Fibroblast of peridontal ligament (primary cell): ENCODE measurements around the gene ACTG1.

ENCODE experiments used
- DNase-seq: peaks from one replicate; pipeline ENCODE4 v3.0.0-alpha.2; 2010; ENCODE audit errors: extremely low read depth

ACTG1 gene

DNA sequence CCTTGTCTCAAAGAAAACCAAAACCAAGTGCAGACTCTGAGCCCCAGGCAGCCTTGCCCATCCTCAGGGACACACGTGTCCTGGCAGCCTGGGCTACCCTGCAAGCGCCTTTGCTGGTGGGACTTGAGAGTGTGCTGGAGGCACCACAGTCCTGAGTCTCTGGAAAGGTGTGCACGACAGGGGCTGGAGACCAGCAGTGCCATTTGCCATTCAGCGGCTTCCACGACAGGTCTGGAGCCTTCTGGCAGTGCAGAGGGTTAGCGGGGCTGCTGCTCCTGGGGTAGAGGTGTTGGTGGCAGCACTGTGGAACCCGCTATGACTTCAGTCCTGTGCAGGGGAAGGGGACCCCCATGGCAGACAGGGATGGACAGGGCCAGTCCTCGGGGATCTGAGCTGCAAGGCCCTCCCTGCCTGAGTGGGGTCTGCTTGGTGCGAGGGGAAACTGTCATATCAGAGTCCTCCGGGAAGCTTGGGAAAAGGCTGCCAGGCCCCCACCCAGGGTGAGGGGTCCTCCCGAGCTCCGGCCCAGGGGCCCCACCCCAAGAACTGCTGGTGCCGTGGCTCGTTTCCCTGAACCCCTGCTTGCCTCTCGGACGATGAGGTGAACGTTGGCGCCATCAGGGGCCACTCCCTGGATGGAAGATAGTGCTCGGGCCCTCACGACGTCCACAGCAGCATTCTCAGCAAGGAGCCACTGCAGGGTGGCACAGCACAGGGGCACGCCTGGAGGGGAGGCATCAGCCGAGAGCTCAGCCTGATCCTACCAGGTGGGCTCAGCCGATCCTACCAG is 32.8 kb upstream of the ACTG1 start:
- DNase-seq = no peak

DNA sequence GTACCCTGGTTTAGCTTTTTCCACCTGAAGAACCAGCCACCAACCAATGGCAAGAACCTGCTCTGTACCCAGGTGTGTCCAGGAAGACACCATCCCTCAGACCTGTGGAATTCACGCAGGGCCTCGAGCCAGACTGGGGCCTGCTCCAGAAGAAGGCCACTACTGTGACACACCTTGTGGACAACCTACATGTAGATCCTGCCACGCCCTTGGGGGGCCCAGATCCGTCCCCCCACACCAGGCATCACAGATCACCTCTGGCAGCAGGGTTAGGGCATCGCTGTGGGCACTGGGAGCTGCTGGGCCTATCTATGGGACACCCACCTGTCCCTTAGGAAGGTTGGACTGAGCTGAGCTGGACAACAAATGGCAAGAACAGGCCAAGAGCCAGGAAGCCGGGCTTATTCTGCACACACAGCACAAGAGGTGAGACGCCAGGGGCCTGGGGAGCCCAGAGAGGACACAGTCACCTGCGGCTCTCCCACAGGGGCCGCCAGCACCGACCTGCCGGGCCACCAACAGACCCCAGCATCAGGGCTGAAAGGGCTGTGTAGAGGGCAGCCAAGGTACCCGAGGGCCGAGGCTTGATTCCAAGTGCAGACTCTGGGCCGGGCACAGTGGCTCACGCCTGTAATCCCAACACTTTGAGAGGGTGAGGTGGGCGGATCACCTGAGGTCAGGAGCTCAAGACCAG is 31.8 kb upstream of the ACTG1 start:
- no peak for DNase-seq

DNA sequence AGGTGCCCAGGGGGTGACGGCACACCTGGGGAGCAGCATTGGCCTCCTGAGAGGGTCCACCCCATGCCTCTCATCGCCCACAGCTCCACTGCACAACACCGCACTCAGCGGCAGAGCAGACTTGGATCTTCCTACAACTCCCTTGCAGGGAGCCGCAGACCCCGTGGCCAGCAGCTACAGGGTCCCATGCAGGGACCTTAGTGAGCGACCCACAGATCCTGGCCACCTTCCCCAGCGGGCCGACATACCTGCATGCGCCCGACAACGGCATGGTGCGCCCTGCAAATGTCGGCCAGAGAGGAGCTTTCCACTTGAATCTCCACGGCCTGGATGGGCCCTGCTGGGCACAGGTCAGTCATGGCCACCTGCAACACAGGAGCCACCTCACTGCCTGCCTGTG is 31.2 kb upstream of the ACTG1 start:
- DNase-seq = no peak

DNA sequence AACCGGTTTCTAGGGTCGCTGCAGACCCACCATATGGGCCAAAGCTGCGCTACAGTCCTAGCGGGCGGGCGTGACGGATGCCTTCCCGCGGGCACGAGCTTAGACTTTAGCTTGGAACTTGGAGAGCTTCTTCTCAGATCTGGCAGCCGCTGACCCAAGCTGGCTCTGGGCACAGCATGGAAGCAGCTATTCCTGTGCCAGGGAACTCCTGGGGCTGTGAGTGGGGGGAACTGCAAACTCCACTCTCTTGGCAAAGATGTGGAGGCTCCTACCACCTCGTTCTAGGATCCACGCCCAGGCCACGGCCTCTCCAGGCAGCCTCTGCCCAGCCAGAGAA is 30.7 kb upstream of the ACTG1 start:
- no peak for DNase-seq

DNA sequence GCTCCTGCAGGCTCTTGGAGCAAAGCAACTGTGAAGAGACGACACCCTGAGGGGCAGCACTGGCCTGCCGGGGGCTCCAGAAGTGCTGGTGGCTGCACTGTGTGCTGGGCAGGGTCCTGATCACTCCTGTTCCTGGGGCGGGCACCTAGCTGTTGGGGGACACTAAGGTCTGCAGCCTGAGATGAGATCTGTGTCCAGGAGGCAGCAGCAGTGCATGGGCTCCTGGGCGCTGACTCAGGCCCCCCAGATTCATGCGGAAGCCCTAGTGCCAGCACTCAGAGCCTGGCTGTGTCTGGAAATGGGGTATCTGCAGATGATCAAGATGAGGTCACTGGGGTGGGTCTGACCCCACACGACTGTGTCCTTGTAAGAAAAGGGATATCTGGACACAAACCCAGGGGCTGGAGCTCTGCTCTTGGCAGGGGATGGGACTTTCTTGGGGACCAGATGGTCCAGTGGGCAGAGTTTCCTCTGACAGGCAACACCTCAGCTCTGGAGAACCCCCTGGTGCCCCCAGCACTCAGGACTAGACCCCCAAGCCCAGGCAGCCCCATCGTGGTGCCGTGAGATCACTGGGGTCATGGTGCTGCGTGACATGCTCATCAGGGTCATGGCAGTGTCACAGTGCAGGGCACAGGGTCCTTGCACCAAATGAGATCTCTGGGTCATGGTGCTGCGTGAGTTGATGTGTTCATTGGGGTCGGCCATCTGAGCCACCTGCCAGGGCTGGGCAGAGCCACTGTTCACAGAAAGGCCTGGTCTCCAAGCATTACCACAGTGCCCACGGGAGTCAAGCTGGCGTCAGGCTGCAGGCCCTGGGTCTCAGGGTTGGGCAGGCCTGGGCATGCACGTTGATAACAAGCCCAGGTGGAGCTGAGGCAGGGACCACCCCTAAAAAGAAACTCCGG is 30.1 kb upstream of the ACTG1 start:
- no peak for DNase-seq

DNA sequence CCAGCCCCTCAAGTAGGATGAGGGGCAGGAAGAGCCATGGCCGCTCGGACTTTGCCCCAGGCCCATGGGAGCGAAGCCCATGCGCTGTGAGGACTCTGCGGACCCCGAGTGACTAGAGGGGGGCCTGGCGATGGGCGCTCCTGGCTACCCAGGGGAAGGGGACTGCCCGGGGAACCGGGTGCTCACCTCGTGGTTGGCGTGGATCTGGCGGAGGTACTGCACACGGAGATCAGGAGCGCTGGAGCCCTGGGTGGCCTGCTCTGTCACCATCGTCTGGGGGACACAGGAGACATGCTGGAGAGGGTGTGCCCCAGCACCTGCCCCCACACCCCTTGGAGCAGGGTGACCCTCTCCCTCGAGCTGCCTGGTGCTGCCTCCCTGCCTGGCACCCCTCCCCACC is 28.5 kb upstream of the ACTG1 start:
- no peak for DNase-seq

GRCh38 chr17:81540676-81541027 is 28.1 kb upstream of the ACTG1 start:
- DNase-seq = no peak

GRCh38 chr17:81539961-81540675 is 27.5 kb upstream of the ACTG1 start:
- no peak for DNase-seq

DNA sequence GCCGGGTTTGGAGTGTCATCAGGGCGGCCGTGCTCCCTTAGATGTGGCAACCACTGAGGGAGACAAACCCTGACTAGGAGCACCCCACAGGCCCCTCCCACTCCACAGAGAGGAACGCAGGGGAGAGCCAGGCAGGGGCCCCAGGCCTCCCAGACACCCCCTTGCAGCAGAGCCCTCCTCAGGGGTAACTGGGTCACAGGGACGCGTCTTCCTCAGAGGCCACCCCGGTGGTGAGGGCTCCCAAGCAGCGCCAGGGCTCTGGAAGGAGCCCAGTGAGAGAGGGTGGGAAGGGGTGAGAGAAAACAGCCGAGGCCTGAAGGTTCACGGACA is 26.9 kb upstream of the ACTG1 start:
- DNase-seq = no peak

GRCh38 chr17:81538651-81539570 is 26.3 kb upstream of the ACTG1 start:
- no peak for DNase-seq

DNA sequence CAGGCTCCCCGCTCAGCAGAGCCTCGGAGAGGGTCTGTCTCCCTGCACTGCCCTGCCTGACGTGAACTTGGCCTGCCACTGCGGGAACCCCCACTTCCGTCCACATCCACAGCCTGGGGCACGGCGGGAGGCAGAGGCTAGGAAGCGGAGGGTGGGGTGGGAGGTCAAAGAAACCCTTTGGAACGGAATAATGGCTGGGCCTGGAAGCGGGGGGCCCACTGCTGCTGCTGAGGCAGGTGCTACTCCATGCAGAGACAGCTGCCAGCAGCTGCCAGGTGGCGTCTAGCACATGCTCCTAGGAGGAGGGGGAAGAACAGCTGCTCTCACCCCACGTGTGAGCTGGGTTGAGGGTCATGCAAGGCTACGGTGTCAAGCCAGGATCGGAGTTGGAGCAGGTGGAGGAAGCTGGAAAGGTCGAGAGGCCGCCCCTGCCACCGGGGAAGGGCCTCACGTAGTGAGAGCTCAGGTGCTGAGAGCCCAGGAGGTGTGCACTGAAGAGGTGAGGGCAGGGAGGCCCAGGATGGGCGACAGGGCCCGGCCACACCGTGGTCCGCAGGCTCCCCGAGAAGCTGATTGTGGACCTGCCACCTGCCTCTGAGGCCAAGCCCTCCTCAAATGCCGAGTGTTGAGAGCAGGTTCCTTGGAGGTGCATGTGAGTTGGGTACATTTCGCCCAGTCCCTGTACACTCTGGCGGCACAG is 25.4 kb upstream of the ACTG1 start:
- no peak for DNase-seq

GRCh38 chr17:81537343-81537855 is 24.8 kb upstream of the ACTG1 start:
- DNase-seq = no peak

GRCh38 chr17:81536299-81537290 is 24.0 kb upstream of the ACTG1 start:
- DNase-seq = no peak

DNA sequence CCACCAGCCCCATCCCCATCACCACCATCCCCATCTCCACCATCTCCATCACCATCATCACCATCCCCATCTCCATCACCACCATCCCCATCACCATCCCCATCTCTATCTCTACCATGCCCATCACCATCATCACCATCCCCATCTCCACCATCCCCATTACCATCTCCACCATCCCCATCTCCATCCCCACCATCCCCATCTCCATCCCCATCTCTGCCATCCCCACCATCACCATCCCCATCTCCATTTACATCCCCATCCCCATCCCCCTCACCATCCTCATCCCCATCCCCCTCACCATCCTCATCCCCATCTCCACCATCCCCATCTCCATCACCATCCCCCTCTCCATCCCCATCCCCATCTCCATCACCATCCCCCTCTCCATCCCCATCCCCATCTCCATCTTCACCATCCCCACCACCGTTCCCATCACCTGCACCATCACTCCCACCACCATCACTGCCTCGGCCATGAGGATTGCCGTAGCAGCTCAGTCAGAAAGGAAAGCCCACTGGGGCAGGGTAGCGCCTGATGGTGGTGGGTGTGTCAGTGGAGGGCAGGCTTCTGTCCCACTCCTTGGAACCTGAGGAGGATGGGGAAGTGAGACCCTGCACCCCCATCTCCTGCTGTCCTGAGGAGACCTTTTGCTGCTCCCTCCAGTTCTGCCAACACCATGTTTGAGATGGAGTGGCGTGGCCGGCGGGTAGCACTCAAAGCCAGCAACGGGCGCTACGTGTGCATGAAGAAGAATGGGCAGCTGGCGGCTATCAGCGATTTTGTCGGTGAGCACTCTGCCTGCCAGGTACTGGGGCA is 23.1 kb upstream of the ACTG1 start:
- DNase-seq = no peak

GRCh38 chr17:81535007-81535328 is 22.4 kb upstream of the ACTG1 start:
- no peak for DNase-seq

GRCh38 chr17:81534157-81535006 is 21.8 kb upstream of the ACTG1 start:
- no peak for DNase-seq
